ENCODE measurements around the gene IL27RA.

DNA sequence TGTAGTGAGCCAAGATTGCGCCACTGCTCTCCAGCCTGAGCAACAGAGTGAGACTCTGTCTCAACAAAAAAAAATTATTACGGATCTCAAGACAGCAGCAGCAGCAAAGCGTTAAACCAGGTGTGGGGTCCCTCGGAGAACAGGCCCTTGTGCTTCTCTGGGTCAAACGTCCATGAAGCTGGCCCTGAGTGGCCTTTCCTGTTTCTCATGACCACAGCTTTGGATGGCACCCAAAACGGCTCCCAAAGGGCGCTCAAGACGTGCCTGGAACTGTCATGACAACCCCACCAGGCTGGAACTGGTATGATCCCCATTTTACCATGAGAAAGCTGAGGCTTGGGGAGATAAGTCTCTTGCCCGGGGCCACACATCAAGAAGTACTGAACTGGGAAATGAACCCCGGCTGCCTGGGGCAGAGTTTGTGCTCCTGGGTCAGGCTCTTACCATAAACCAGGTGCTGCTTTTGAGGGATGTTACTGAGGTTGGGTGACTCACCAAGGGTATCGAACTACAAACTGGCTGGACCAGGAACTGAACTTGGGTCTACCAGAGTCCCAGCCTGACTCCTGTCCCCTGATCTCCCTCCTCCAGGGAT, 70.6 kb downstream of the IL27RA start:
- TF ChIP-seq, protein P1, sequence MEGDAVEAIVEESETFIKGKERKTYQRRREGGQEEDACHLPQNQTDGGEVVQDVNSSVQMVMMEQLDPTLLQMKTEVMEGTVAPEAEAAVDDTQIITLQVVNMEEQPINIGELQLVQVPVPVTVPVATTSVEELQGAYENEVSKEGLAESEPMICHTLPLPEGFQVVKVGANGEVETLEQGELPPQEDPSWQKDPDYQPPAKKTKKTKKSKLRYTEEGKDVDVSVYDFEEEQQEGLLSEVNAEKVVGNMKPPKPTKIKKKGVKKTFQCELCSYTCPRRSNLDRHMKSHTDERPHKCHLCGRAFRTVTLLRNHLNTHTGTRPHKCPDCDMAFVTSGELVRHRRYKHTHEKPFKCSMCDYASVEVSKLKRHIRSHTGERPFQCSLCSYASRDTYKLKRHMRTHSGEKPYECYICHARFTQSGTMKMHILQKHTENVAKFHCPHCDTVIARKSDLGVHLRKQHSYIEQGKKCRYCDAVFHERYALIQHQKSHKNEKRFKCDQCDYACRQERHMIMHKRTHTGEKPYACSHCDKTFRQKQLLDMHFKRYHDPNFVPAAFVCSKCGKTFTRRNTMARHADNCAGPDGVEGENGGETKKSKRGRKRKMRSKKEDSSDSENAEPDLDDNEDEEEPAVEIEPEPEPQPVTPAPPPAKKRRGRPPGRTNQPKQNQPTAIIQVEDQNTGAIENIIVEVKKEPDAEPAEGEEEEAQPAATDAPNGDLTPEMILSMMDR (conservative IDR thresholded peaks at IDR 0.05; ENCODE audit: low read depth, low read length) = no peak
- no peak for TF ChIP-seq EZH2 (IDR thresholded peaks at IDR 0.05; ENCODE audit: low read length, unreplicated experiment)
